ENCODE results near the gene ATP10D. TPM values are rescaled to one million over a fixed set of nuclear protein-coding genes. Genes with fewer than 3 reads are reported as not detected.
"Not testable (repeated sequence)": the region's sequence is repeated elsewhere in the genome, so short reads cannot be mapped to it uniquely, and the experiment has no call there.

Gene ATP10D
- total and polyA plus RNA-seq, 2 donors (not counting 3 experiments of a cell fraction or from before 2014, with no cell fraction given): 34.1 to 40.2 TPM

DNA sequence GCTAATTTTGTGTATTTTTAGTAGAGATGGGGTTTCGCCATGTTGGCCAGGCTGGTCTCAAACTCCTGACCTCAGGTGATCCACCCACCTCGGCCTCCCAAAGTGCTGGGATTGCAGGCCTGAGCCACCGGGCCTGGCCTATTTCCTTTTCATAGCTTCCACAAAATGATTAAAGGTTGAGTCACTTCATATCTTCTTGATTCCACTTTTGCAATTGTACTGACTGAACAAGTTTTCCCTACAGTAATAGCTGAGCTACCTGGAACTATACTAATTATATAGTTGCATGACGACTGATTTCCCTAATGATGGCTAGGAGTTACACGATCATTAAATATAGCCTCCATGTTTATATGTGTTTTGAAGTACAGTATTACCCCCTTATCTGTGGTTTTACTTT is 57.6 kb downstream of the ATP10D start:
- intact Hi-C loops (cut with micrococcal nuclease); POLR2A ChIA-PET; H4K20me1 ChIP-seq (replicated peaks; ENCODE audit: control insufficient read depth, extremely low read depth, insufficient read depth, low read length); H3K9me3 ChIP-seq (replicated peaks; ENCODE audit: control insufficient read depth, insufficient read depth, low read length); H3K9ac ChIP-seq (replicated peaks; ENCODE audit: extremely low read depth, insufficient read depth, low read length); dilution Hi-C loops (cut with MboI; ENCODE audit: extremely low pct_ligation_motif_present, low sequenced_read_pairs); H3K4me1 ChIP-seq (ENCODE audit: control insufficient read depth, extremely low read depth, insufficient read depth, low read length); H3K9me1 ChIP-seq (replicated peaks; ENCODE audit: control insufficient read depth, extremely low read depth, insufficient read depth, low read length); H3K36me3 ChIP-seq (ENCODE audit: control insufficient read depth in 2 of 2, extremely low read depth in 1 of 2, insufficient read depth in 2 of 2, low read length in 2 of 2); FAIRE-seq; H3K79me2 ChIP-seq (ENCODE audit: control insufficient read depth, insufficient read depth, low read length); H3K4me2 ChIP-seq (ENCODE audit: insufficient read depth, low read length); H3K27me3 ChIP-seq (ENCODE audit: control insufficient read depth in 2 of 2, insufficient read depth in 2 of 2, low read length in 2 of 2); H2AFZ ChIP-seq (ENCODE audit: low read depth, low read length); H3K4me3 ChIP-seq (replicated peaks in 1 of 3; ENCODE audit: insufficient read depth in 1 of 3, low read depth in 1 of 3, low read length in 3 of 3); DNase-seq (ENCODE audit: low read depth, low spot score); H3K27ac ChIP-seq (ENCODE audit: insufficient read depth, low read depth, low read length); BruUV-seq (replicated peaks): not testable (repeated sequence)
- peak; percentile 9 for TF ChIP-seq FOS (IDR thresholded peaks at IDR 0.05; ENCODE audit: borderline replicate concordance, insufficient read depth, low read length)
- CTCF ChIA-PET: interaction anchor here (1.4 to 1.7 kb wide), 2 partner anchors 31 to 38 kb away, joined by 3 read pairs; no protein-coding TSS in a partner anchor

GRCh38 chr4:47543331-47543730 is 58.3 kb downstream of the ATP10D start:
- no peaks in the 10 kb centered on the region for H3K79me2 ChIP-seq (ENCODE audit: control insufficient read depth, insufficient read depth, low read length)
- intact Hi-C loops (cut with micrococcal nuclease) (no loop called here), dilution Hi-C loops (cut with MboI; ENCODE audit: extremely low pct_ligation_motif_present, low sequenced_read_pairs) (no loop called here)
- H3K9me1 ChIP-seq (replicated peaks; ENCODE audit: control insufficient read depth, extremely low read depth, insufficient read depth, low read length): no peaks in the 10 kb centered on the region
- CTCF ChIA-PET: interaction anchor here (1.4 kb wide), 1 partner anchor 38 kb away, joined by 3 read pairs; no protein-coding TSS in a partner anchor
- H3K27me3 ChIP-seq (ENCODE audit: control insufficient read depth in 2 of 2, insufficient read depth in 2 of 2, low read length in 2 of 2): no peaks in the 10 kb centered on the region
- H3K9me3 ChIP-seq (replicated peaks; ENCODE audit: control insufficient read depth, insufficient read depth, low read length): no peaks in the 10 kb centered on the region
- no TSS peak for BruUV-seq (replicated peaks)
- no peak for TF ChIP-seq JUN (IDR thresholded peaks at IDR 0.05; ENCODE audit: borderline replicate concordance, insufficient read depth, insufficient read length, low read depth)
- TF ChIP-seq, protein P1, sequence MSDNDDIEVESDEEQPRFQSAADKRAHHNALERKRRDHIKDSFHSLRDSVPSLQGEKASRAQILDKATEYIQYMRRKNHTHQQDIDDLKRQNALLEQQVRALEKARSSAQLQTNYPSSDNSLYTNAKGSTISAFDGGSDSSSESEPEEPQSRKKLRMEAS (IDR thresholded peaks at IDR 0.05; ENCODE audit: insufficient read depth, insufficient read length): no peak
- TF ChIP-seq EZH2 (IDR thresholded peaks at IDR 0.05; ENCODE audit: borderline replicate concordance, low read depth, low read length, severe bottlenecking): no peak
- no peak for TF ChIP-seq CTCF (IDR thresholded peaks at IDR 0.05; ENCODE audit: extremely low read depth in 1 of 2, insufficient read depth in 1 of 2, low read depth in 1 of 2, low read length in 2 of 2)
- TF ChIP-seq MYC (IDR thresholded peaks at IDR 0.05; ENCODE audit: low read depth, low read length): no peak
- no peak for TF ChIP-seq POLR2A (IDR thresholded peaks at IDR 0.05; ENCODE audit: low read depth, low read length)
- no peak for TF ChIP-seq GATA2 (IDR thresholded peaks at IDR 0.05; ENCODE audit: insufficient read depth, insufficient read length, low read depth, low read length)
- TF ChIP-seq FOS (IDR thresholded peaks at IDR 0.05; ENCODE audit: borderline replicate concordance, insufficient read depth, low read length): no peak
- no peak for TF ChIP-seq POLR2AphosphoS5 (IDR thresholded peaks at IDR 0.05; ENCODE audit: insufficient read depth, low read depth, low read length)
- DNase-seq (ENCODE audit: low read depth, low spot score) (no peak), FAIRE-seq (no peak)
- H3K9ac ChIP-seq (replicated peaks; ENCODE audit: extremely low read depth, insufficient read depth, low read length): no peak overlapping the region
- POLR2A ChIA-PET: no interaction called here
- no peak overlapping the region for H3K4me2 ChIP-seq (ENCODE audit: insufficient read depth, low read length)
- H2AFZ ChIP-seq (ENCODE audit: low read depth, low read length): no peak overlapping the region
- no peak overlapping the region for H3K4me3 ChIP-seq (replicated peaks in 1 of 3; ENCODE audit: insufficient read depth in 1 of 3, low read depth in 1 of 3, low read length in 3 of 3)
- H3K36me3 ChIP-seq (ENCODE audit: control insufficient read depth in 2 of 2, extremely low read depth in 1 of 2, insufficient read depth in 2 of 2, low read length in 2 of 2): peaks cover 0 to 6% of the 10 kb centered on the region in 2 experiments
- H3K4me1 ChIP-seq (ENCODE audit: control insufficient read depth, extremely low read depth, insufficient read depth, low read length): no peaks in the 10 kb centered on the region
- no peaks in the 10 kb centered on the region for H4K20me1 ChIP-seq (replicated peaks; ENCODE audit: control insufficient read depth, extremely low read depth, insufficient read depth, low read length)
- H3K27ac ChIP-seq (ENCODE audit: insufficient read depth, low read depth, low read length): no peak overlapping the region

GRCh38 chr4:47550357-47550756 is 65.3 kb downstream of the ATP10D start:
- H3K9me3 ChIP-seq (replicated peaks; ENCODE audit: control insufficient read depth, insufficient read depth, low read length); intact Hi-C loops (cut with micrococcal nuclease); H3K9ac ChIP-seq (replicated peaks; ENCODE audit: extremely low read depth, insufficient read depth, low read length); H3K4me3 ChIP-seq (replicated peaks in 1 of 3; ENCODE audit: insufficient read depth in 1 of 3, low read depth in 1 of 3, low read length in 3 of 3); H3K36me3 ChIP-seq (ENCODE audit: control insufficient read depth in 2 of 2, extremely low read depth in 1 of 2, insufficient read depth in 2 of 2, low read length in 2 of 2); dilution Hi-C loops (cut with MboI; ENCODE audit: extremely low pct_ligation_motif_present, low sequenced_read_pairs); H3K79me2 ChIP-seq (ENCODE audit: control insufficient read depth, insufficient read depth, low read length); BruUV-seq (replicated peaks); H4K20me1 ChIP-seq (replicated peaks; ENCODE audit: control insufficient read depth, extremely low read depth, insufficient read depth, low read length); POLR2A ChIA-PET; H3K27me3 ChIP-seq (ENCODE audit: control insufficient read depth in 2 of 2, insufficient read depth in 2 of 2, low read length in 2 of 2); H3K27ac ChIP-seq (ENCODE audit: insufficient read depth, low read depth, low read length); DNase-seq (ENCODE audit: low read depth, low spot score); H3K4me2 ChIP-seq (ENCODE audit: insufficient read depth, low read length); FAIRE-seq; H3K9me1 ChIP-seq (replicated peaks; ENCODE audit: control insufficient read depth, extremely low read depth, insufficient read depth, low read length); H2AFZ ChIP-seq (ENCODE audit: low read depth, low read length); H3K4me1 ChIP-seq (ENCODE audit: control insufficient read depth, extremely low read depth, insufficient read depth, low read length): not testable (repeated sequence)
- CTCF ChIA-PET: interaction anchor here (0.9 kb wide), 1 partner anchor 16 kb away, joined by 3 read pairs; no protein-coding TSS in a partner anchor
